GM19193 (cell line): ENCODE results near the gene PRSS35.

ENCODE experiments used
- POLR2A ChIP-seq: IDR thresholded peaks from 4 replicates; pipeline ENCODE4 v1.6.1; 2011; ENCODE audit not compliant: insufficient read depth, insufficient read length; ENCODE audit errors: extremely low read depth

Gene PRSS35, protein sequence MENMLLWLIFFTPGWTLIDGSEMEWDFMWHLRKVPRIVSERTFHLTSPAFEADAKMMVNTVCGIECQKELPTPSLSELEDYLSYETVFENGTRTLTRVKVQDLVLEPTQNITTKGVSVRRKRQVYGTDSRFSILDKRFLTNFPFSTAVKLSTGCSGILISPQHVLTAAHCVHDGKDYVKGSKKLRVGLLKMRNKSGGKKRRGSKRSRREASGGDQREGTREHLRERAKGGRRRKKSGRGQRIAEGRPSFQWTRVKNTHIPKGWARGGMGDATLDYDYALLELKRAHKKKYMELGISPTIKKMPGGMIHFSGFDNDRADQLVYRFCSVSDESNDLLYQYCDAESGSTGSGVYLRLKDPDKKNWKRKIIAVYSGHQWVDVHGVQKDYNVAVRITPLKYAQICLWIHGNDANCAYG

GRCh38 chr6:83511901-83512681 is at the start of gene PRSS35:
Gene PRSS35 (plus strand): TSS chr6:83512534. CDS start chr6:83523442, 10,908 bp downstream.
- no peak for TF ChIP-seq POLR2A

- TF ChIP-seq POLR2A: no peak
Measured at GRCh38 chr6:83463886-83464285, 48.4 kb upstream of the PRSS35 start.

GRCh38 chr6:83464381-83465140 is 47.8 kb upstream of the PRSS35 start:
- no peak for TF ChIP-seq POLR2A

DNA sequence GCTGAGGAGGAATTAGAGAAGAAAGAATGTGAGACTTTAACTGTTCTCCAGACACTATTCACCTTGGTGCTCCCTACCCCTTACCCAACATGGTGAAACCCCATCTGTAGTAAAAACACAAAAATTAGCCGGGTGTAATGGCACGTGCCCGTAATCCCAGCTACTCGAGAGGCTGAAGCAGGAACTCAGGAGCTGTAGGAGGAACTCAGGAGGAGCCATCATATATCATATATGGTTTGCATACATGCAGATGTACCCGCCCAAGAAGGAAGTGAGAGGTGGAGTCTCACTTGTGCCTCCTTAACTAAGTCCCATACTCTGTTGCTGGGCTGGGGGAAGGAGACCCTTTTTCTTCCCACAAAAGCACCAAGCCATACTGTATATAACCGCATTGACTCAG is 46.0 kb upstream of the PRSS35 start:
- TF ChIP-seq POLR2A: no peak

- TF ChIP-seq POLR2A: no peak
Measured at GRCh38 chr6:83467620-83468036, 44.7 kb upstream of the PRSS35 start.

GRCh38 chr6:83470001-83470400 is 42.3 kb upstream of the PRSS35 start:
- no peak for TF ChIP-seq POLR2A

GRCh38 chr6:83470587-83470986 is 41.7 kb upstream of the PRSS35 start:
- no peak for TF ChIP-seq POLR2A

GRCh38 chr6:83472767-83473166 is 39.6 kb upstream of the PRSS35 start:
- TF ChIP-seq POLR2A: no peak

DNA sequence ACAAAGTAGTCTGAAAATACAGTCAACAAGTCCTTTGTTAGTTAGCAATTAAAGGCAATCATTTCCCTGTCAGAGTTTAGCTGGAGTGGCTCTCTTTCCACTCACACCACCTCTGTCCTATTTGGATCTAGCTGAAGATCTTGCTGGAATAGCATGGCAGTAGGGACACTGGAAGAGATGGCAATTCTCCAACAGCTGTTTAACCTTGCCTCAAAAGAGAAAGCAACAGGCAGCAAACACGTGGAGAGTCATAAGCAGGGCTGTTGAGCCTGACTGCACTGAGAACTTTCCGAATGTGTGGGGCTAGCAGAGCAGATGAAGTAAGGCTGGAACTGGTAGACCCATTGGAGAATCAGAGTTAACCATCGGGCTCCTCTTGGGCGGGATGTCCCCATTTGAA is 38.0 kb upstream of the PRSS35 start:
- TF ChIP-seq POLR2A: no peak

DNA sequence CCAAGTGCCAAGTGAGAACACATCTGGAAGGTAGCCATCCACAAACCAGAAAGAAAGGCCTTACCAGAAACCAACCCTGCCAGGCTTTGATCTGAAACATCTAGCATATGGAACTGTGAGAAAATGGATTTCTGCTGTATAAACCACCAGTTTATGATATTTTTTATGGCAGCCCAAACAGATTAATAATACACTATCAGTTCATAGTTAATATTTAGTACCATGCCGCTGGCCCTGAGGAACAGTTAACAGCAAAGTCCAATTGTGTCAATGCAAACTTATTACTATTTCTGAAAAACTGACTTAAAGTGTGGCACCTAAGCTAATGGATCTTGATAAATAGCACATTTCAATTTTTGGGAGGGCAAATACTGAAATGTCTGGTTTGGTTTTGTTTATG is 35.4 kb upstream of the PRSS35 start:
- no peak for TF ChIP-seq POLR2A

DNA sequence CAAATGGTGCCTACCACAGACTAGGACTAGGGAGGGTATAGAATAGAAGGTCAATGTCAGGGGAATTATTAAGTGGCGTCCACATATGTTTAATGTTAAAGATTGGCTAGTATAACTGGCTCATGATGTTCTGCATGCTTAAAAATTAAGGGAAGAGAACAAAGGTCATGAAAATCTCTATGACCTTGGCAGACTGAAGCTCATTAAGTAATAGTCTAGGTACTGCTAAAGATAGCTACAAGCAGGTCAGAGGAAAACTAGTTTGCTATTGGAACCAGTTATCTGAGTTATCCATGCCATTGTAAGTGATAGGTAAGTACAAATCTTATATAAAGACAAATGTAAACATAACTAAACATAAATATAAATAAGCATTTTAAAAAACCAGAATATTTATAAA is 32.9 kb upstream of the PRSS35 start:
- no peak for TF ChIP-seq POLR2A

DNA sequence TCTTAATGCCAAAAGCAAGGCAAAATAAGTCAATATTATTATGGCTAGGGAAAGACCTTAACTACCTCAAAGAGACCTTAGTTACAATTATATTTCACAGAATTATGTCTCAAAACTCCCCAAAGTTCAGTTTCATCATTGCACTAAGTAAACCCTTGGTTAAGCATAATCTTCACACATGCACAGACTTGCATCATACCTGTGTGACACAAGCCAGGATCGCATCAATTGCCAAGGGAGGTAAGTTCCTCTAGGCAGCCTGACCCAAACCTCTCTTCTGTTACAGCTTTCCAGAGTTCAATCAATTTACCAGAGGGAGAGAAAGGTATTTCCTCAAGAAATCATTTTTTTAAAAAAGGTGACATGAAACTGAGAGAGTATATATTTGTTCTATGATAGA is 31.9 kb upstream of the PRSS35 start:
- no peak for TF ChIP-seq POLR2A

GRCh38 chr6:83488448-83488847 is 23.9 kb upstream of the PRSS35 start:
- no peak for TF ChIP-seq POLR2A

- TF ChIP-seq POLR2A: no peak
Measured at GRCh38 chr6:83488861-83489260, 23.5 kb upstream of the PRSS35 start.

DNA sequence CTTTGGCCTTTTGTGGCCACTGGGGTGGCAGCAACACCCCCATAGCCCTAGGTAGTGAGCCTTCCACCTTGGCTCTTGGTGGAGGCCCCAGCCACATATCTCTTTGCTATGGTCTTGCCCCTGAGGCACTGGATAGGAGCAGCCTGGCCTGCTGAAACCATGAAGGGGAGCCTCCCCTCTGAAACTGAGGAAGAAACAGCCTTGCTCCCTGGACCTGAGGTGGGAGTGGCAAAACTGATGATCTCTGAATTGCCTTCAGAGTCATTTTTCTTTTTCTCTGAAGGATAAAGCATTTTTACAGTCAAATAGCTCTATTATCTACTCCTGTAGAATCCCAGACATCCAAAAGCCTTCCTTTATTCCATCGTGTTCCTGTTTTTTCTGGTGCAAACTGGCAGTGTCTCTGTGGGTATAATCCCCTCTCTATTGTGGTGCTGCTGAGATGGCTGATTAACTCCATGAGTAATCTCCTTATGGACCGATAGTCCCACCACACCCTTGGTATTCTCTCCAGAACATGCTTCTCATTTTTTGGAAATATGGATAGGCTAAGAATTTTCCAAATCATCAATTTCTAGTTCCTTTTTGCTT is 22.0 kb upstream of the PRSS35 start:
- no peak for TF ChIP-seq POLR2A
